ENCODE data around the gene MED27.

- TF ChIP-seq CTCF (conservative IDR thresholded peaks at IDR 0.05) (no peak), ZFX (IDR thresholded peaks at IDR 0.05) (no peak)
Observed at GRCh38 chr9:131838530-131839280, 241.0 kb downstream of the MED27 start.

Measured in C4-2B (cell line).